T-cell (primary cell): ENCODE results near the gene RNF212. TPM values are rescaled to one million over a fixed set of nuclear protein-coding genes. Genes with fewer than 3 reads are reported as not detected.

Experiments used
- ATAC-seq, 4 experiments: fragments of 200-7000 bp in 3 of 4; fragments of 150-1000 bp in 1 of 4; cut with Tn5 transposase; replicated peaks in 1 of 4; 1 replicate in 3 of 4; 2 replicates in 1 of 4; pipeline ENCODE4 v1.10.0; 2021; ENCODE audit warnings: moderate library complexity in 3 of 4, mild to moderate bottlenecking in 2 of 4, moderate number of reproducible peaks in 1 of 4
- CTCF ChIA-PET, 2 donors: fragments of 300-600 bp; sonication (Branson Sonifier 250); formaldehyde crosslinking; loops; one replicate each; lab custom pipeline; 2022; ENCODE audit warnings: antibody characterized with exemption in 2 of 2; lab: Charles Lee
- POLR2A ChIA-PET, 2 donors: fragments of 300-600 bp; sonication (Branson Sonifier 250); formaldehyde crosslinking; loops; one replicate each; lab custom pipeline; 2022; ENCODE audit warnings: antibody characterized with exemption in 2 of 2; lab: Charles Lee
- DNase-seq, 35 experiments: peaks; one replicate each; pipeline versions ENCODE4 v3.0.0 to v3.0.0-alpha.2; 2013 to 2023
- H3K27ac ChIP-seq: one replicate; pipeline ENCODE4 v1.5.1; 2013; ENCODE audit warnings: low read length
- H3K27me3 ChIP-seq, 2 experiments: replicated peaks in 1 of 2; 1 replicate in 1 of 2; 2 replicates in 1 of 2; pipeline versions ENCODE4 v1.6.1 to v1.7.0; 2013; ENCODE audit warnings: low read length in 1 of 2, mixed read lengths in 1 of 2; ENCODE audit not compliant: control insufficient read depth in 2 of 2, insufficient read depth in 2 of 2; ENCODE audit errors: extremely low read depth in 1 of 2
- H3K36me3 ChIP-seq, 2 donors: 1 replicate in 1 of 2; 2 replicates in 1 of 2; pipeline versions ENCODE4 v1.6.1 to v1.7.0; 2013; ENCODE audit warnings: low read length in 1 of 2; ENCODE audit not compliant: control insufficient read depth in 2 of 2, insufficient read depth in 1 of 2; ENCODE audit errors: extremely low read depth in 1 of 2
- H3K4me1 ChIP-seq, 2 experiments: 1 replicate in 1 of 2; 2 replicates in 1 of 2; pipeline versions ENCODE4 v1.6.1 to v1.7.0; 2013; ENCODE audit warnings: low read length in 2 of 2, mixed read lengths in 1 of 2; ENCODE audit not compliant: insufficient read depth in 2 of 2, control insufficient read depth in 1 of 2; ENCODE audit errors: extremely low read depth in 1 of 2
- H3K4me3 ChIP-seq, 2 donors: 1 replicate in 1 of 2; 2 replicates in 1 of 2; pipeline versions ENCODE4 v1.5.1 to v1.7.0; 2013; ENCODE audit warnings: mild to moderate bottlenecking in 2 of 2, low read length in 1 of 2, moderate library complexity in 1 of 2; ENCODE audit not compliant: control insufficient read depth in 1 of 2; ENCODE audit errors: extremely low read depth in 1 of 2
- H3K9me3 ChIP-seq: 2 replicates; pipeline ENCODE4 v1.7.0; 2013
- H3K27ac Mint-ChIP-seq, 2 donors: one replicate each; pipeline ENCODE4 v1.8.0; 2020 to 2021; ENCODE audit warnings: mild to moderate bottlenecking in 2 of 2, mixed read lengths in 2 of 2
- H3K27me3 Mint-ChIP-seq, 2 donors: one replicate each; pipeline ENCODE4 v1.8.0; 2021 to 2022; ENCODE audit warnings: mixed read lengths in 2 of 2
- H3K36me3 Mint-ChIP-seq: one replicate; pipeline ENCODE4 v1.8.0; 2021; ENCODE audit warnings: mixed read lengths
- H3K4me1 Mint-ChIP-seq, 3 donors: one replicate each; pipeline ENCODE4 v1.8.0; 2020 to 2022; ENCODE audit warnings: mixed read lengths in 3 of 3, mild to moderate bottlenecking in 1 of 3
- H3K4me3 Mint-ChIP-seq, 3 donors: one replicate each; pipeline ENCODE4 v1.8.0; 2020 to 2022; ENCODE audit warnings: mild to moderate bottlenecking in 3 of 3, mixed read lengths in 3 of 3, moderate library complexity in 3 of 3
- H3K9me3 Mint-ChIP-seq, 3 donors: one replicate each; pipeline ENCODE4 v1.8.0; 2020 to 2022; ENCODE audit warnings: mixed read lengths in 3 of 3
- WGBS: methylation state at CpG from one replicate; pipeline ENCODE4 v1.1.5; 2013; ENCODE audit warnings: missing lambda C conversion rate; ENCODE audit not compliant: insufficient coverage; 5-methylcytosine and 5-hydroxymethylcytosine counted together
- total RNA-seq, 35 experiments: library from RNA in 6 of 35; stranded (reverse) in 6 of 35; fragments of 120-200 nt in 1 of 35; gene quantifications; one replicate each; pipeline versions ENCODE4 v1.2.1 to v1.2.4 and lab custom pipeline; 2013 to 2026

The RNF212 gene
- total RNA-seq, 5 donors from 2014 or later (not counting 1 experiment from before 2014, with no cell fraction given): 3.0 to 5.3 (median 3.9) TPM

DNA sequence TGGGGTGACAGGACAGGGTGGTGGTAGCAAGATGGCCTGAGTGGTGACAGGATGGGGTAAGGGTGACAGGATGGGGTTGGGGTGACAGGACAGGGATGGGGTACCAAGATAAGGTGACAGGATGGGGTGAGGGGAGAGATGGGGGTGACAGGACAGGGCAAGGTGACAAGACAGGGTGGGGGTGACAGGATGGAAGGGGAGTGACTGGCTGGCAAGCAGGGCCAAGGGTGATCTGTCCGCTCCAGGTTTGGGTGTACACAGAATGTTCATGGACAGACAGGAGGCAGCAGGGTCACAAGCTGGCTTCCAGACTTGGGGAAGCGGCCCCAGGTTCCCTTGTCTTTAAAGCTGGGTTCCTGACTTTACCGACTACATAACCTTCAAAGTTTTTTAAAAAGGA, 23.3 kb downstream of the RNF212 start:
- Mint-ChIP-seq H3K4me3 (no peak overlapping the region), H3K4me1 (no peaks in the 10 kb centered on the region), H3K27ac (no peak overlapping the region), H3K9me3 (peaks cover 0 to 18% (median 10%) of the 10 kb centered on the region in 3 donors), H3K27me3 (peaks cover 0 to 4% of the 10 kb centered on the region in 2 donors), H3K36me3 (no peaks in the 10 kb centered on the region)
- H3K36me3 ChIP-seq: no peaks in the 10 kb centered on the region
- H3K9me3 ChIP-seq: no peaks in the 10 kb centered on the region
- H3K27me3 ChIP-seq: peaks cover 0 to 12% of the 10 kb centered on the region in 2 experiments
- H3K4me3 ChIP-seq: no peak overlapping the region
- 89% methylated on average over 1 of the region's 3 CpGs for WGBS
- H3K27ac ChIP-seq: no peak overlapping the region
- no peak for ATAC-seq
- no peaks in the 10 kb centered on the region for H3K4me1 ChIP-seq
- CTCF ChIA-PET: no interaction called here
- no peak for DNase-seq
- POLR2A ChIA-PET: no interaction called here

DNA sequence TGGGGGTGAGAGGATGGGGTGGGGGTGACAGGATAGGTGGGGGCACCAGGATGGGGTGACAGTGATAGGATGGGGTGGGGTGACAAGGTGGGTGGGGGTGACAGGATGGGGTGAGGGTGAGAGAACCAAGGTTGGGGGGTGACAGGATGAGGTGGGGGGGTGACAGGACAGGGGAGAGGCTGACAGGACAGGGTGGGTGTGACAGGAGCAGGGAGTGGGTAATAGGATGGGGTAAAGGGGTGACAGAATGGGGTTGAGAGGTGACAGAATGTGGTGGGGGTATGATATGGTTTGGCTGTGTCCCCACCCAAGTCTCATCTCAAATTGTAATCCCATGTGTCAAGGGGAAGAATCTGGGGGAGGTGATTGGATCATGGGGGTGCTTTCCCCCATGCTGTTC, 26.0 kb downstream of the RNF212 start:
- ChIA-PET POLR2A (no interaction called here), CTCF (no interaction called here)
- H3K27me3 Mint-ChIP-seq: peaks cover 5 to 18% of the 10 kb centered on the region in 2 donors
- H3K4me1 ChIP-seq: no peaks in the 10 kb centered on the region
- peaks cover 0 to 11% of the 10 kb centered on the region in 2 experiments for H3K27me3 ChIP-seq
- H3K27ac Mint-ChIP-seq: no peak overlapping the region
- ATAC-seq (peak in 1 of 4 experiments; percentile 31), DNase-seq (peak in 25 of 35 experiments; percentile 7 to 64 (median 31))
- no peaks in the 10 kb centered on the region for H3K36me3 Mint-ChIP-seq
- no peaks in the 10 kb centered on the region for H3K9me3 ChIP-seq
- peaks cover 0 to 18% (median 10%) of the 10 kb centered on the region in 3 donors for H3K9me3 Mint-ChIP-seq
- peaks cover 0 to 2% (median 0%) of the 10 kb centered on the region in 3 donors for H3K4me1 Mint-ChIP-seq
- H3K27ac ChIP-seq: no peak overlapping the region
- no peaks in the 10 kb centered on the region for H3K36me3 ChIP-seq
- H3K4me3 Mint-ChIP-seq: no peak overlapping the region
- H3K4me3 ChIP-seq: no peak overlapping the region

DNA sequence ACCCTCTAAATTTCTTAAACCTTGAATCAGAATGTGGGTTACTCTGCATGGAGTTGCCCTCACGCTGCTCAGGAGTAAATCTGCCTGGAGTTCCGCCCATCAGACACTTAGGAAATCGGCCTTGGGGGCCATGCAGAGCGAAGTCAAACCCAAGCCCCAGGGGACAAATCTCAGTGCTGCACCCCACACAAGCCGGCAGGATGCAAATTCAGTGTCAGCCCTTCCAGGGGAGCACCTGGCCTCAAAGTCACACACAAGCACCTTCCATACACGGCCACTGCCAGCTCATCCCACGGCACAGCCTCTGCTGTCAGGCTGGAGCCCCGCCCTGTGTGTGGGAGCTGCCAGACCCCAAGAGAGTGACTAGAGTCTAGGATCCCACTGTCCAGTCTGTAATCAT, 27.4 kb downstream of the RNF212 start:
- H3K27ac Mint-ChIP-seq: no peak overlapping the region
- no peaks in the 10 kb centered on the region for H3K36me3 Mint-ChIP-seq
- ChIA-PET POLR2A (no interaction called here), CTCF (no interaction called here)
- 75% methylated on average over 5 of the region's 8 CpGs for WGBS
- DNase-seq: no peak
- Histone ChIP-seq H3K9me3 (no peaks in the 10 kb centered on the region), H3K36me3 (no peaks in the 10 kb centered on the region), H3K27ac (no peak overlapping the region), H3K4me1 (no peaks in the 10 kb centered on the region), H3K4me3 (no peak overlapping the region), H3K27me3 (peaks cover 0 to 21% of the 10 kb centered on the region in 2 experiments)
- H3K4me3 Mint-ChIP-seq: no peak overlapping the region
- ATAC-seq: no peak
- H3K27me3 Mint-ChIP-seq: peaks cover 11 to 29% of the 10 kb centered on the region in 2 donors
- H3K9me3 Mint-ChIP-seq: peaks cover 0 to 18% (median 10%) of the 10 kb centered on the region in 3 donors
- H3K4me1 Mint-ChIP-seq: peaks cover 0 to 7% (median 0%) of the 10 kb centered on the region in 3 donors

DNA sequence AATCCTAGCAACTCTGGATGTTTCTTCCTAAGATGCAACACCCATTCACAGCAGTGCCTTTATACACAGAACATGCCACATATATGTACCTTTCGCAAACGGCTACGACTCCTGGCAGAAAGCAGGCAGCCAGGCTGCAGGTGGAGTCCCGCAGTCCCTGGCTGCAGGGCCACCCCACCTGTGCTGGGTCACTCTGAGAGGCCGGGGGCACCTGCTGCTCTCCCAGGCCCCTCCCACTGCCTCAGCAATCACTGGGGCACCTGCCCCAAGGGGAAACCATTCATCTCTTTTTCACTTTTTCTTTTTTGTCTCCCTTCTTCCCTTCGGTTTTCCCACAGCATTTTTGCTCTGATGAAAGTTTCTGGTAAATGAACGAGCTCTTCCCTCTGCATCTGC, 28.0 kb downstream of the RNF212 start:
- Mint-ChIP-seq H3K4me3 (no peak overlapping the region), H3K9me3 (peaks cover 0 to 18% (median 10%) of the 10 kb centered on the region in 3 donors), H3K4me1 (peaks cover 0 to 7% (median 0%) of the 10 kb centered on the region in 3 donors), H3K27me3 (peaks cover 17 to 35% of the 10 kb centered on the region in 2 donors), H3K36me3 (no peaks in the 10 kb centered on the region), H3K27ac (peak overlapping the region in 1 of 2 donors; percentile 9)
- Histone ChIP-seq H3K9me3 (no peaks in the 10 kb centered on the region), H3K4me1 (no peaks in the 10 kb centered on the region), H3K36me3 (no peaks in the 10 kb centered on the region), H3K27ac (no peak overlapping the region), H3K27me3 (peaks cover 0 to 27% of the 10 kb centered on the region in 2 experiments), H3K4me3 (no peak overlapping the region)
- POLR2A ChIA-PET: no interaction called here
- CTCF ChIA-PET: no interaction called here
- WGBS: 78% methylated on average over 7 of the region's 7 CpGs
- no peak for ATAC-seq
- DNase-seq: no peak

DNA sequence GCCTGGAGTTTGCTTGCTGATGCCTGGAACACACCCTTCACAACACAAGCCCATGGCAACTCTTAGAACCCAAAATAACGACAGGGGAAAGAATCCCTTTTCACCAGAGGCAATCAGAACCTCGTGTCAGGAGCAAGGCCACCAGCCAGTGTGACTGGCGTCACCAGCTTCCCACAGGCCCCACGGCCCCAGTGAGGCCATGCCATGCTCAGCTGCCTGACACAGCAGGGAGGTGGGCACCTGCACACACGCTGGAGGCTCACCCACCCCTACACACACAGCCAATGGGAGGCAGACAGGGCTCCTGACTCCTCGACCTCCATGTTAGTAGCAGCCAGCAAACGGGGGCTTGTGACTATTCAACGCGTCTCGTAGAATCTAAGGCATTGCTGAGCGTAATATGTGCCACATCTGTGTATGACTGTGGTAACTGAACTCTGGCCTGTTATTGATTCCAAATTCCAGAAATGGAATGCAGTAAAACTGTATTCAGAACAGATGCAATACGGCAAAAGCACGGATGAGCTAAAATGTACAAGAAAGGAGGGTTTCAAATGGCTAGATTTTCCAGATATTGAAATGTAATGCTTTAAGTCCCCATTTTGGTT, 28.5 kb downstream of the RNF212 start:
- ATAC-seq (no peak), DNase-seq (no peak)
- Mint-ChIP-seq H3K4me1 (peaks cover 0 to 7% (median 0%) of the 10 kb centered on the region in 3 donors), H3K27me3 (peaks cover 20 to 40% of the 10 kb centered on the region in 2 donors), H3K9me3 (peaks cover 0 to 18% (median 10%) of the 10 kb centered on the region in 3 donors), H3K36me3 (no peaks in the 10 kb centered on the region), H3K27ac (no peak overlapping the region), H3K4me3 (no peak overlapping the region)
- POLR2A ChIA-PET: no interaction called here
- Histone ChIP-seq H3K27ac (no peak overlapping the region), H3K27me3 (peaks cover 0 to 32% of the 10 kb centered on the region in 2 experiments), H3K9me3 (no peaks in the 10 kb centered on the region), H3K36me3 (no peaks in the 10 kb centered on the region), H3K4me3 (no peak overlapping the region), H3K4me1 (no peaks in the 10 kb centered on the region)
- 83% methylated on average over 11 of the region's 13 CpGs for WGBS
- CTCF ChIA-PET: no interaction called here

DNA sequence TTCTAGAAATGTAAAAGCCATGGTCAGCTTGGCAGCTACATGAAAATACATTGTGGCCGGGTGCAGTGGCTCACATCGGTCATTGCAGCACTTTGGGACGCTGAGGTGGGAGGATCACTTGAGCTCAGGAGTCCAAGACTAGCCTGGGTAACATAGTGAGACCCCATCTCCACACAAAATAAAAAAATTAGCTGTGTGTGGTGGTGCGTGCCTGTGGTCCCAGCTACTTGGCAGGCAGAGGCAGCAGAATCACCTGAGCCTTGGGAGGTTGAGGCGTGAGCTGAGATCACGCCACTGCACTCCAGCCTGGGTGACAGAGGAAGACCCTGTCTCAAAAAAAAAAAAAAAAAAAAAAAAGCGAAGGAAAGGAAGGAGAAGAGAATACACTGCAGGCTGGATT, 29.0 kb downstream of the RNF212 start:
- H3K36me3 ChIP-seq: no peaks in the 10 kb centered on the region
- no CpG with 5 or more reads among the region's 7 CpGs for WGBS
- no peak overlapping the region for H3K4me3 Mint-ChIP-seq
- ATAC-seq: no peak
- no peaks in the 10 kb centered on the region for H3K36me3 Mint-ChIP-seq
- CTCF ChIA-PET: no interaction called here
- no peaks in the 10 kb centered on the region for H3K9me3 ChIP-seq
- H3K4me3 ChIP-seq: no peak overlapping the region
- H3K27me3 Mint-ChIP-seq: peaks cover 24 to 43% of the 10 kb centered on the region in 2 donors
- H3K27ac ChIP-seq: no peak overlapping the region
- POLR2A ChIA-PET: no interaction called here
- peaks cover 0 to 37% of the 10 kb centered on the region in 2 experiments for H3K27me3 ChIP-seq
- peaks cover 0 to 15% (median 7%) of the 10 kb centered on the region in 3 donors for H3K9me3 Mint-ChIP-seq
- H3K4me1 ChIP-seq: no peaks in the 10 kb centered on the region
- H3K4me1 Mint-ChIP-seq: peaks cover 0 to 7% (median 0%) of the 10 kb centered on the region in 3 donors
- no peak overlapping the region for H3K27ac Mint-ChIP-seq
- no peak for DNase-seq
